ENCODE results near the gene MTOR.
"Not testable (repeated sequence)": the region's sequence is repeated elsewhere in the genome, so short reads cannot be mapped to it uniquely, and the experiment has no call there.

The MTOR gene

GRCh38 chr1:11279630-11280029 is 17.3 kb upstream of the MTOR start:
- no peak for DNase-seq

GRCh38 chr1:11279152-11279551 is 16.8 kb upstream of the MTOR start:
- DNase-seq, result no peak

- DNase-seq, result peak in 1 of 3 experiments; percentile 77
These were observed 11.4 kb upstream of the MTOR start for GRCh38 chr1:11273595-11274234.

- DNase-seq, result peak; percentile 82 to 89 (median 88)
These were observed 10.7 kb upstream of the MTOR start, which contains the start of gene UBIAD1 for GRCh38 chr1:11272832-11273594. Gene UBIAD1, plus strand, starts transcription at chr1:11273198. Its CDS starts 334 bp downstream, at chr1:11273532.

- no peak for DNase-seq
These were observed 10.1 kb upstream of the MTOR start for GRCh38 chr1:11272544-11272831.

GRCh38 chr1:11267350-11268337 is 5.3 kb upstream of the MTOR start:
- DNase-seq, result not testable (repeated sequence)

GRCh38 chr1:11266268-11267074 is 4.1 kb upstream of the MTOR start:
- DNase-seq, result no peak

- no peak for DNase-seq
These were observed 6.1 kb downstream of the MTOR start for GRCh38 chr1:11256299-11256698.

- no peak for DNase-seq
These were observed 9.1 kb downstream of the MTOR start for GRCh38 chr1:11253226-11253625.

GRCh38 chr1:11252538-11252937 is 9.8 kb downstream of the MTOR start:
- DNase-seq, result no peak

- DNase-seq, result no peak
These were observed 14.2 kb downstream of the MTOR start for GRCh38 chr1:11248169-11248568.

- peak in 2 of 3 experiments; percentile 35 to 60 for DNase-seq
These were observed 16.2 kb downstream of the MTOR start for GRCh38 chr1:11245904-11246719.

GRCh38 chr1:11245248-11245647 is 17.1 kb downstream of the MTOR start:
- no peak for DNase-seq

- DNase-seq, result no peak
These were observed 24.0 kb downstream of the MTOR start for GRCh38 chr1:11238311-11238710.

GRCh38 chr1:11237356-11237755 is 25.0 kb downstream of the MTOR start:
- DNase-seq, result no peak

GRCh38 chr1:11233208-11233607 is 29.1 kb downstream of the MTOR start:
- DNase-seq, result no peak

- no peak for DNase-seq
These were observed 33.1 kb downstream of the MTOR start for GRCh38 chr1:11229203-11229602.

- no peak for DNase-seq
These were observed 35.0 kb downstream of the MTOR start for GRCh38 chr1:11227106-11228077.

GRCh38 chr1:11216074-11216473 is 46.3 kb downstream of the MTOR start:
- no peak for DNase-seq

GRCh38 chr1:11215381-11216005 is 46.9 kb downstream of the MTOR start:
- no peak for DNase-seq

All from NCI-H1417 (cell line).